ENCODE results near the gene APOC4.
"Not testable (repeated sequence)": the region's sequence is repeated elsewhere in the genome, so short reads cannot be mapped to it uniquely, and the experiment has no call there.

Gene APOC4

GRCh38 chr19:44959691-44960090 lies 17.7 kb downstream of the APOC4 start:
- no peak for DNase-seq (ENCODE audit: extremely low spot score)
- POLR2A ChIA-PET, result no interaction called here
- no peak for TF ChIP-seq CTBP1 (IDR thresholded peaks at IDR 0.05; ENCODE audit: borderline replicate concordance)
- no peak for TF ChIP-seq TARDBP (IDR thresholded peaks at IDR 0.05)
- no peak for TF ChIP-seq PKNOX1 (IDR thresholded peaks at IDR 0.05)
- no peak for TF ChIP-seq ELF4 (IDR thresholded peaks at IDR 0.05)
- no peak for TF ChIP-seq ZNF384 (IDR thresholded peaks at IDR 0.05)
- CTCF ChIA-PET, result no interaction called here

- ChIA-PET POLR2A (no interaction called here), CTCF (no interaction called here)
- no peak for TF ChIP-seq SP1 (IDR thresholded peaks at IDR 0.05)
- TF ChIP-seq HDGF (IDR thresholded peaks at IDR 0.05; ENCODE audit: borderline replicate concordance), result no peak
- no peak for TF ChIP-seq PKNOX1 (IDR thresholded peaks at IDR 0.05)
- TF ChIP-seq ELF4 (IDR thresholded peaks at IDR 0.05), result no peak
- no peak for TF ChIP-seq NFRKB (IDR thresholded peaks at IDR 0.05)
- no peak for TF ChIP-seq CTBP1 (IDR thresholded peaks at IDR 0.05; ENCODE audit: borderline replicate concordance)
- no peak for DNase-seq (ENCODE audit: extremely low spot score)
Observed at GRCh38 chr19:44960906-44961728, 19.1 kb downstream of the APOC4 start.

GRCh38 chr19:44961821-44962220 lies 19.8 kb downstream of the APOC4 start:
- CTCF ChIA-PET, result no interaction called here
- TF ChIP-seq ZNF384 (IDR thresholded peaks at IDR 0.05) (no peak), LEF1 (IDR thresholded peaks at IDR 0.05; ENCODE audit: borderline replicate concordance) (no peak), SUZ12 (IDR thresholded peaks at IDR 0.05) (no peak), ELF4 (IDR thresholded peaks at IDR 0.05) (no peak)
- POLR2A ChIA-PET, result no interaction called here
- DNase-seq (ENCODE audit: extremely low spot score), result no peak

- TF ChIP-seq L3MBTL2 (conservative IDR thresholded peaks at IDR 0.05) (no peak), ELF4 (IDR thresholded peaks at IDR 0.05) (no peak), CTBP1 (IDR thresholded peaks at IDR 0.05; ENCODE audit: borderline replicate concordance) (no peak), FOXK2 (IDR thresholded peaks at IDR 0.05) (no peak), SUZ12 (IDR thresholded peaks at IDR 0.05) (no peak), NFRKB (IDR thresholded peaks at IDR 0.05) (no peak), HDGF (IDR thresholded peaks at IDR 0.05; ENCODE audit: borderline replicate concordance) (no peak), FOXM1 (IDR thresholded peaks at IDR 0.05; ENCODE audit: borderline replicate concordance) (no peak), FOXA1 (IDR thresholded peaks at IDR 0.05) (no peak), ARNT (IDR thresholded peaks at IDR 0.05) (no peak), LEF1 (IDR thresholded peaks at IDR 0.05; ENCODE audit: borderline replicate concordance) (no peak), SP1 (IDR thresholded peaks at IDR 0.05) (no peak), ZNF384 (IDR thresholded peaks at IDR 0.05) (no peak), PKNOX1 (IDR thresholded peaks at IDR 0.05) (no peak), TARDBP (IDR thresholded peaks at IDR 0.05) (no peak), BHLHE40 (IDR thresholded peaks at IDR 0.05; ENCODE audit: borderline replicate concordance) (no peak)
- CTCF ChIA-PET, result no interaction called here
- POLR2A ChIA-PET, result no interaction called here
- no peak for DNase-seq (ENCODE audit: extremely low spot score)
Observed at GRCh38 chr19:44968118-44968517, 26.1 kb downstream of the APOC4 start.

GRCh38 chr19:44968670-44969069 lies 26.6 kb downstream of the APOC4 start:
- no peak for DNase-seq (ENCODE audit: extremely low spot score)
- ChIA-PET POLR2A (no interaction called here), CTCF (no interaction called here)
- no peak for TF ChIP-seq CTBP1 (IDR thresholded peaks at IDR 0.05; ENCODE audit: borderline replicate concordance)
- no peak for TF ChIP-seq ZNF384 (IDR thresholded peaks at IDR 0.05)
- TF ChIP-seq ARNT (IDR thresholded peaks at IDR 0.05), result no peak
- no peak for TF ChIP-seq TARDBP (IDR thresholded peaks at IDR 0.05)
- TF ChIP-seq L3MBTL2 (conservative IDR thresholded peaks at IDR 0.05), result no peak
- TF ChIP-seq FOXK2 (IDR thresholded peaks at IDR 0.05), result no peak
- no peak for TF ChIP-seq PKNOX1 (IDR thresholded peaks at IDR 0.05)
- TF ChIP-seq NFRKB (IDR thresholded peaks at IDR 0.05), result no peak
- TF ChIP-seq HDGF (IDR thresholded peaks at IDR 0.05; ENCODE audit: borderline replicate concordance), result no peak
- no peak for TF ChIP-seq SUZ12 (IDR thresholded peaks at IDR 0.05)
- TF ChIP-seq FOXA1 (IDR thresholded peaks at IDR 0.05), result no peak
- no peak for TF ChIP-seq FOXM1 (IDR thresholded peaks at IDR 0.05; ENCODE audit: borderline replicate concordance)
- no peak for TF ChIP-seq LEF1 (IDR thresholded peaks at IDR 0.05; ENCODE audit: borderline replicate concordance)
- no peak for TF ChIP-seq BHLHE40 (IDR thresholded peaks at IDR 0.05; ENCODE audit: borderline replicate concordance)
- TF ChIP-seq ELF4 (IDR thresholded peaks at IDR 0.05), result no peak
- TF ChIP-seq SP1 (IDR thresholded peaks at IDR 0.05), result no peak

- ChIA-PET POLR2A (interaction anchor here (1.5 kb wide), 1 partner anchor 15 kb away, joined by 5 read pairs; the partner anchor contains the start of gene CLPTM1), CTCF (no interaction called here)
- DNase-seq (ENCODE audit: extremely low spot score), result no peak
- TF ChIP-seq LEF1 (IDR thresholded peaks at IDR 0.05; ENCODE audit: borderline replicate concordance) (no peak), TARDBP (IDR thresholded peaks at IDR 0.05) (no peak), FOXK2 (IDR thresholded peaks at IDR 0.05) (no peak), HDGF (IDR thresholded peaks at IDR 0.05; ENCODE audit: borderline replicate concordance) (no peak), FOXA1 (IDR thresholded peaks at IDR 0.05) (no peak), ARNT (IDR thresholded peaks at IDR 0.05) (no peak), ZNF384 (IDR thresholded peaks at IDR 0.05) (no peak), CTBP1 (IDR thresholded peaks at IDR 0.05; ENCODE audit: borderline replicate concordance) (no peak), BHLHE40 (IDR thresholded peaks at IDR 0.05; ENCODE audit: borderline replicate concordance) (no peak), SP1 (IDR thresholded peaks at IDR 0.05) (no peak), PKNOX1 (IDR thresholded peaks at IDR 0.05) (no peak), ELF4 (IDR thresholded peaks at IDR 0.05) (no peak), L3MBTL2 (conservative IDR thresholded peaks at IDR 0.05) (no peak), NFRKB (IDR thresholded peaks at IDR 0.05) (no peak), SUZ12 (IDR thresholded peaks at IDR 0.05) (no peak), FOXM1 (IDR thresholded peaks at IDR 0.05; ENCODE audit: borderline replicate concordance) (no peak)
Observed at GRCh38 chr19:44969437-44969836, 27.4 kb downstream of the APOC4 start.

- ChIA-PET POLR2A (interaction anchor here (1.4 kb wide), 1 partner anchor 17 kb away, joined by 8 read pairs; the partner anchor contains the start of gene CLPTM1), CTCF (interaction anchor here (1.0 kb wide), 1 partner anchor 229 kb away, joined by 3 read pairs; no protein-coding TSS in a partner anchor)
- DNase-seq (ENCODE audit: extremely low spot score), result not testable (repeated sequence)
Observed at GRCh38 chr19:44971451-44971850, 29.4 kb downstream of the APOC4 start.

All from HEK293T (cell line).